Left hindlimb (tissue), 1 donor: ENCODE data around the gene SNX13.
"Not testable (repeated sequence)": the region's sequence is repeated elsewhere in the genome, so short reads cannot be mapped to it uniquely, and the experiment has no call there.

ENCODE experiments used
- DNase-seq: peaks from one replicate; pipeline ENCODE4 v3.0.0-alpha.2; 2018

SNX13 gene

DNA sequence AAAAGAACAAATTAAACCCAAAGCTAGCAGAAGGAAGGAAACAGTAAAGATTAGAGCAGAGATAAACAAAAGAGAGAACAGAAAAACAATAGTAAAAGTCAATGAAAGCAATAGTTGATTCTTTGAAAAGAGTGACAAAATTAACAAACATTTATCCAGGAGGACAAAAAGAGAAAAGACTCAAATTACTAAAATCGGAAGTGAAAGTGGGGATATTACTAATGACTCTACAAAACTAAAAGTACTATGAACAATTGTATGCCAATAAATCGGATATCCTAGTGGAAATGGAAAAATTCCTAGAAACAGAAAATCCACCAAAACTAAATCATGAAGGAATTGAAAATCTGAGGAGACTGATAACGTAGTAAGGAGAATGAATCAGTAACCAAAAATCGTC lies 96.3 kb downstream of the SNX13 start:
- no peak for DNase-seq

DNA sequence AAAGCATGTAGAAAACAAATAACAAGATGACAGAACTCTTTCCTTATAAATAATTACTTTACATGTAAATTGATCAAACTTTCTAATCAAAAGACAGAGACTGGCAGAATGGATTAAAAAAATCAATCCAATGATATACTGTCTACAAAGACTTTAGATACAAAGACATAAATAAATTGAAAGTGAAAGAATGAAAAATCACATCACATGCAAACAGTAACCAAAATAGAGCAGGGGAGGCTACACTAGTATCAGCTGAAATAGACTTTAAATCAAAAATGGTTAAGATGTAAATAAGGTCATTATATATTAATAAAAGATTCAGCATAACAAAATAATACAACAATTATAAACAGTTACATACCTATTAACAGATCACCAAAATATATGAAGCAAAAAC lies 97.3 kb downstream of the SNX13 start:
- DNase-seq: no peak

DNA sequence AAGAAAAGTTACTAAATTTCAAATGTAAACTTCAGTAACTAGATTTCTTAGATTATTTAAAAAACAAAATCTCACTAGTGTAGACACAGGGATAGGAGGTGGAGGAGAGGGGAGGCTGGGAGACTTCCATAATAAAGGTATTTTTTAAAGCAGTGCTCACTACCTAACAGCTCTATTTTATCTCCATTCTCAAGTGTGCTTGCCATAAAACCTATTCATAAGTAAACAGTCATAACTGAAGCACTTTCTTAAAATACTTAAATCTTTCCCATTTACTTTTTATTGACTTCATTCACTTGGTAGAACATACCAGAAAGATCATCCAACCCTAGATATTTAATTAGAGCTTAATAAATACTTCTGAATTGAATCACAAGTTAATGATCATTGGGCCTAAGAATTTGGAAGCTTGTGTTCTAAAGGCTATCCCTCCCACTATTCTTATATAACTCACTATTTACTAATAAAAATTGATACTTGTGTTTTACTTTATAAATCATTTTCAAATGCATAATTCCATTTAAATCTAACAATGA lies 107.4 kb downstream of the SNX13 start:
- no peak for DNase-seq

DNA sequence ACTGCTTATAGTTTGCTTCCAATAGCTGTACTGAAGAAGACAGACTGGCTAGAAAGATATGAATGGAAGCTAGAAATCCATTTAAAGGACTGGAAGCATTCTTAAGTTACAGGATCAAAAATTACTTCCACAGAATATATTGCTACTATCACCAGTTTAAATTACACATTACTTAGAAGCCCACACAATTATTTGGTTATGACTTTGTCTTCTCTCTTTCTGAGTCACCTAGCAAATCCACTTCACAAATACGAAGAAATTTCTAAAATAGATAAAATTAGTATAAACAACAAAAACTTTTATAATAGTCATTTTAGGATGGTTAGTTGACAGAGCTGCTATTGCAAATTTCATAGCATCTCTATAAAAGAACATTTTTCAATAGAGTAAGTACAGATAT lies 108.1 kb downstream of the SNX13 start:
- no peak for DNase-seq

DNA sequence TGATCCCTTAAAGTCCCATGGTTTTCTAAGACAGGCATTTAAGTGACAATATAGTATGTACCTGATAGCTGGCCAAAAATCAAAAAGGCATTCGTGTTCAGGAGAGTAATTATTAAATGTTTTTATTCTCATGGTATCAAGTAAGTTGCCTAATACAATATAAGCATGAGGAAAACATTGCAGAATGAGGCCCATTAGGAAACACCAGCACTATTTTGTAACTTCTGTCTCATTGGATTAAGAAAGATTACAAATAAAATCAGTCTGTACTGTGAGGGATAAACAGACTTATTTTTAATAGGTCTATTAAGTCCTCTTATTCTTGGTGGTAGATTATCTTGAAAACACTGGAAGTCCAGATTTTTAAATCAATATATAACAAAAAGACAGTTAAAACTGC lies 110.1 kb downstream of the SNX13 start:
- DNase-seq: no peak

DNA sequence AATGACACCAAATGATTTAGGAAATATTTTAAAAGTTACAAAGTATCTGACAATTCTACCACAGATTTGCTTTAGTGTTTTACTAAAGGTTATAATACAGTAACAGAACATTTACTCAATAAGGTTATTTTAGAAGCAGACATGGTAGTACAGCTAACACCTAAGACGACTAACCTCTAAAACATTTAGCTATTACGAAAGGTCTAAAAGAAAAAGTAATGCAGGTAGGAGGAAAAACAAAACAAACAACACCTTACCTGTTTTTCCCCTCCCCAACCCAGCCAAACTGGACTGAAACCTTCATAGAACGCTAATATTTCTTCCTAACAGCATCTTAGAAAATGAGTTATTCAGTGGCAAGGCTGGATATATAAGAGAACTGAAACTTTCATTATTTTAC lies 111.3 kb downstream of the SNX13 start:
- DNase-seq: no peak

DNA sequence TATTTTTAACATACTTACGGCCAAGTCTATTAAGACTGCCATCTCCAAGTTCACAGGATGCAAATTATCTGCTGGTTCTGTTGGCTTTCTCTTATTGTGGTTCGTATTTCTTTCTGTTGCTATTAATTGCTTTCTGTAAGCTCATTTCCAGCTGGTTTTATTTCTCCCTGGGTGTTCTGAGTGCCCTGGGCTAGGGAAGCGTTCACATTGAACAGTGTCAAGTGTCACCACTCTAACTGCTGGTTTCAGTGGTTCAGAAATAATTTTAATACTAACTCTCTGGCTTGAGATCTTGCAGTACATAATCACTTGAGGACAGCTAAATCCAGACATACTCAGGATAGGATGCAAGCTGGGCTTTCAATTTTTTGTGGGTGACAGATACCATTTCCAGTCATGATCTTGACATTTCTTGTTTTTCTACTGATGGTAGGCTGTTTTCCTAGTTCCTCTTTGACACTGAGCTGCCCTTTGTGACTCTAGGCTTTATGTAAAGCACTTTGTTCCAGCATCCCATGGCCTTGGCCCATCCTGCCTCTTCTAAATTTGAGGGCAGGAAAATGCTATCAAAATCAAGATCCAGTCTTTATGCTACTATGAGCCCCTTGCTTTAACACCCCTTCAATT lies 117.6 kb downstream of the SNX13 start:
- no peak for DNase-seq

DNA sequence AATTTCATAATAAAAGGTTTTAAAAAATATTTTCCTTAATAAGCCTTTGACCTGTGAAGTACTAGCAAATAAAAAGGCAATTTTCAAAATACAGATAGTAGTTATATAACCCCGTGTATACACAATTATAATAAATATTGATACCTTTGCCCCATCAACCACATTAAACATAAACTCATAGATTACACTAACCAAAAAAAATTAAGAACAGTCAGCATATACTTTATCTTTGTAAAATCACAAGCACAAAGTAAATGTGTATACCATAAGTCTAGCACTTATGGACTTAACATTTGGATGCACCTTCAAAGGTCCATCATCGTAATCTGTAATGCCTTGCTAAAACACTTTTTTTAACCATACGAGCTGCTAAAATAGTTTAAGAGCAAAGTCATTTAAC lies 123.4 kb downstream of the SNX13 start:
- no peak for DNase-seq

DNA sequence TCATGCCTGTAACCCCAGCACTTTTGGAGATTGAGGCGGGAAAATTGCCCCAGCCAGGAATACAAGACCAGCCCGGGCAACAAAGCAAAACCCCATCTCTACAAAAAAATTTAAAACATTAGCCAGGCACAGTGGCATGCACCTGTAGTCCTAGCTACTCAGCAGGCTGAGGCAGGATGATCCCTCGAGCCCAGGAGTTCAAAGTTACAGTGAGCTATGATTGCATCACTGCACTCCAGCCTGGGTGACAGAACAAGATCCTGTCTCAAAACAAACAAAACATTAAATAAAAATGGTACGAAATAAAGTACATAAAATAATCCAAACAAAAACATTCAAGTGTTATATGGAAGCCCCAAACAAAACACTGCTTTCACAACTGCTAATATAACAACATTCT lies 125.0 kb downstream of the SNX13 start:
- no peak for DNase-seq

DNA sequence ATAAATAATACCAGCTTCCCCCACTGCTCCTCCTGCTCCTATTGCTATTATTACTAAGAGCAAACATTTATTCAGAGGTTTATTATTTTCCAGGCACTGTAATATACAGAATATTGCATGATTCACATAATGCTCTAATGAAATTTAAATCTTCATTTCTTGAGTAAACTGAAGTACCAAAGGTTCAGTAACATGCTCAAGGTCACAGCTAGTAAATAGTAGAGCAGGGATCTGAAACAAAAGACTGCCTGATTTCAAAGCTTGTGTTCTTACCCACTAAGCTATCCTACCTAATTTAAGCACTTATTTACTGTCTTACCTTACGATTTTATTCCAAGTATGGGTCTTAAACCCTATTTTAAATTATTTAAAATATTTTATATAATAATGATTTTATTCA lies 126.2 kb downstream of the SNX13 start:
- no peak for DNase-seq

DNA sequence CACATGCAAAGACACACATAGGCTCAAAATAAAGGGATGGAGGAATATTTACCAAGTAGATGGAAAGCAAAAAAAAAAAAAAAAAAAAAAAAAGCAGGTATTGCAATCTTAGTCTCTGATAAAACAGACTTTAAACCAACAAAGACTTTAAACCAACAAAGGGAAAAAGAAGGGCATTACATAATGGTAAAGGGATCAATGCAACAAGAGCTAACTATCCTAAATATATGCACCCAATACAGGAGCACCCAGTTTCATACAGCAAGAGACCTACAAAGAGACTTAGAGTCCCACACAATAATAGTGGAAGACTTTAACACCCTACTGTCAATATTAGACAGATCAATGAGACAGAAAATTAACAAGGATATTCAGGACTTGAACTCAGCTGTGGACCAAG lies 131.1 kb downstream of the SNX13 start:
- DNase-seq: not testable (repeated sequence)

DNA sequence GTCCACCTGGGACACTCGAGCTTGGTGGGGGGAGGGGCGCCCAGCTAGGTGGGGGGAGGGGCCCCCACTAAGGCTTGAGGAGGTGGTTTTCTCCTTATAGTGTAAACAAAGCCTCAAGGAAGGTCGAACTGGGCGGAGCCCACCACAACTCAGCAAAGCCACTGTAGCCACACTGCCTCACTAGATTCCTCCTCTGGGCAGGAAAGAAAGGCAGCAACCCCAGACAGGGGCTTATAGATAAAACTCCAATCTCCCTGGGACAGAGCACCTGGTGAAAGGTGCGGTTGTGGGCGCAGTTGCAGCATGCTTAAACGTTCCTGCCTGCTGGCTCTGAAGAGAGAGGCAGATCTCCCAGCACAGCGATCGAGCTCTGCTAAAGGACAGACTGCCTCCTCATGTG lies 133.1 kb downstream of the SNX13 start:
- DNase-seq: no peak

DNA sequence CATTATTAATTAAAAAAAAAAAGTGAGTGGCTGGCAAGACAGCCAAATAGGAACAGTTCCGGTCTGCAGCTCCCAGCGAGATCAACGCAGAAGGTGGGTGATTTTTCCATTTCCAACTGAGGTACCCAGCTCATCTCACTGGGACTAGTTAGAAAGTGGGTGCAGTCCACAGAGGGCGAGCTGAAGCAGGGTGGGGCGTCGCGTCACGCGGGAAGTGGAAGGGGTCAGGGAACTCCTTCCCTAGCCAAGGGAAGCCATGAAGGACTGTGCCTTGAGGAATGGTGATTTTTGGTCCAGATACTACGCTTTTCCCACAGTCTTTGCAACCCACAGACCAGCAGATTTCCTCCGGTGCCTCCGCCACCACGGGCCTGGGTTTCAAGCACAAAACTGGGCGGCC lies 133.7 kb downstream of the SNX13 start:
- DNase-seq: no peak

DNA sequence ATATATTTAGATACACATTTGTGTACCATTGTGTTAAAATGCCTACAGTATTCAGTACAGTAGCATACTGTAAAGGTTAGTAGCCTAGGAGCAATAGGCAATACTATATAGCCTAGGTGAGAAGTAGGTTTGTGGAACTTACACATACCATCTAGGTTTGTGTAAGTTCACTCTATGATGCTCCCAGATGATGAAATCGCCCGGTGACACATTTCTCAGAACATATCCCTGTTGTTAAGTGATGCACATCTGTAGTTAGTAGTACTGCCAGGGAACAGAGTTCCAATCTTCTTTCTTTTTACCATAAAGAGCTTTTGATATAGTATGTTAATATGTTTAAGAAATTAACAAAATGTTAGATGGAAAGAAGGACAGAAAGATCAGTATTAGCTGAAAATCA lies 138.2 kb downstream of the SNX13 start:
- DNase-seq: no peak

DNA sequence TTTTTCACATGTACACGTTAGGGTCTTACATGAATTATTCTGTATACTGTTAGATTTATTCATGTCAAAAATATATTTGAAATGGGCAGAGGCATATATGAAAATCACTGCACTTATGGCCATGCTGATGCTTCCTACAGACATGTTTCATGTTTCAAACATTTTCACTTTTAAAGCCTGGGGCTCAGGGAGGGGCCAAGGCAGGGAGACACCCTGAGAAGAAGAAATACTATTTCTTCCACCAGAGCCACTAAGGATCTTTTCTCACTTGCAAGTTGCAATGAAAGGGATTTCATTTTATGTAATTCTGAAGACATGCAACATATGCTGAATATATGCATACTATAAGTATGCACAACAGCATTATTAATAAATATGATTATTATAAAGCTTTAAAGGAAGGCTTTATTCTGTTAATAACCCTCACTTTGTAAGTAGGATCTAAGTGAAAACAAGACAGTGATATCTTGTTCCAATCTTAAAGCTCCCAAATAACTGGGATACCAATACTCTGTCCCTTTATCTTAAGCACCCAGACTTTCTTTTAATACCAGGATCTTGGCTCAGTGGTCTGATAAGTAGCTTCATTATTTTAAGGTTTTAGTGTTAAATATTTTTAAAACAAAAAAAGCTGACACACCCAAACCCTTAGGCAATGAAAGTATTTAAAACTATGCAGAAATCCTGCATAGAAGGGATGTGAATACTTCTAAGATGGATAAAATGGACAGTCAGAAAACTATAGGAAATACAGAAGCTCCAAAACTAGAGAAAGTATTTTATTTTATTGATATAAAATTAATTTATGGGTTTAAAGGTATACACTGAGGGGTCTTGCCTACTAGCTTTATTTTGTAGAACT lies 148.0 kb downstream of the SNX13 start:
- no peak for DNase-seq

DNA sequence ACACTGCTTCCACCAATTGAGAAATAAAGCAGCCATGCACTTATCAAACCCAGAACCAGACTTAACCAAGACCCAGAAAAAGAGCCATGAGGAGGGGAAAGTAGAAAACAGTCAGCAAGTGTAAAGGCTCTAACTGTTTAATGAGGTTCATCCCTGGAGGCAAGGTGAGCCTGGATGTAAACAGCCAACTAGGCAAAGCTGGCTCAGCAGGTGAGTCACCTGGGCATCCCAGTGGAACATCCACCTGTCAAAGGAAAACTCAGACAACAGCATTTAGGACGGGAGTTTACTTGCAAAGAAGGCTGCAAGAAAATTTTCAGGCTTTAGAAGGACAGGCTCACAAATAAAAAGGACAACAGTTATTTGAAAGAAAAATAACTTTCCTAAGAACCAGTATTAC lies 153.0 kb downstream of the SNX13 start:
- DNase-seq: no peak

DNA sequence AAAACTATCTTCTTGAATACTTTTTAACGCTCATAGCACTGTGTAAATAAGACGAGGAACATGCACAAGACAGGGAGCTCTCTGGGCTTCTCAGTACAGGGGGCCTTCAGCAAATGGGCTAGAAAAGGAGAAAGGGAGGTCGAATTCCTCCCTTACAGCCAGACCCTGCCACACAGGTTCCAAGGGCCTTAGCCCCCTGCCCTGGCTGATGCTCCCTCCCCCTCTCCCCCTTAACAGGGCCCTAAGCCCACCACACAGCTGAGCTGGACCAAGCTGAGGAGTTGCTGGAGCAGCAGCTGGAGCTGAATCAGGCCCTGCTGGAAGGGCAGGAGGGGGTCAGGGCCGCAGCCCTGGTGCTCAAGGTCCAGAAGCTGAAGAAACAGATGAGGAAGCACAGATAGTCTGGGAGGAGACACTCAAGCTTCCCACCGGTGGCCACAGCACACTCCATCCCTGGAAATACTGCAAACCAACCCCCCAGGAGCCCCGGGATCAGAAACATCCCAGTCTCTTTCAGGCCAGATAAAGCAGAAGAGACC lies 153.9 kb downstream of the SNX13 start:
- DNase-seq: no peak

DNA sequence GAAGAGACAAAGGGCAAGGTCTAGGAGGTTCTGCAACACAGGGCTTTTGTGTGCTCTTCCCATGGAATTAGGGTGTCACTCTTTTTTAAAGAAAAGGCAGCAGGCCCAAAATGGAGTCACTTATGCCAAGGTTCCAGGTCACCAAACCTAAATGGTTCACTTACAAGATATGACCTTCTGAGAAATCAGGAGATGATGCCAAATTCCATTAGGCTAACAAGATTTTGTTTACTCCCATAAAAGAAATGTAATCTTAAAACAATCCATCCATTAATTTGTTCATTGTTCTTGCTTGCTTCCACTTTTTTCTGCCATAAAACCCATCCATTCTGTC lies 158.1 kb downstream of the SNX13 start:
- DNase-seq: no peak

DNA sequence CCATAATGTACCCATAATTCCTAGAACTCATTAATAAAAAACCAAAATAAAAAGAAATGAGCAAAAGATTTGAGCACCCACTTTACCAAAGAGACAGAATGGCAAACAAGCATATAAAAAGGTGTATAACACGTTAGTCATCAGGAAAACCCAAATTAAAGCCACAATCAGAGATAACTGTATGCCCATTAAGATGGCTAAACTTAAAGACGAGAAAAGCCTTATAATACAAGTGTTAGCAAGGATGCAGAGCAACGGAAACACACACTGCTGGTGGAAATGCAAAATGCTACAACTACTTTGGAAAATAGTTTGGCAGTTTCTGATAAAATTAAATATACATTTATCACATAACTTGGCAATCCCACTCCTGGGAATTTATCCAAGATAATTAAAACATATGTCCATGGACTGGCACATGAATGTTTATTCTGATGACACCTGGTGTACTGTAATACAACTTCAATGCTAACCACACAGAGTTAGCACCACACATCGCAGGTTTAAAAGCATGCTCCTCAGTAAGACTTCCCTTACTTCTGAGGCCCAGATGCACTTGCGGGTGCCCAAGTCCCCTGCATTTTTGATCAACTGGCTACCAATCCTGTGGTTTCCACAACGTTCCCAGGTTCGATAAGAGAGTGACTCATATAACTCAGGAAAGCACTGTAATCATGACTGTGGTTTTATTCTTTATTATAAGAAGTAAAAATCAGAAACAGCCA lies 158.6 kb downstream of the SNX13 start:
- DNase-seq: no peak

DNA sequence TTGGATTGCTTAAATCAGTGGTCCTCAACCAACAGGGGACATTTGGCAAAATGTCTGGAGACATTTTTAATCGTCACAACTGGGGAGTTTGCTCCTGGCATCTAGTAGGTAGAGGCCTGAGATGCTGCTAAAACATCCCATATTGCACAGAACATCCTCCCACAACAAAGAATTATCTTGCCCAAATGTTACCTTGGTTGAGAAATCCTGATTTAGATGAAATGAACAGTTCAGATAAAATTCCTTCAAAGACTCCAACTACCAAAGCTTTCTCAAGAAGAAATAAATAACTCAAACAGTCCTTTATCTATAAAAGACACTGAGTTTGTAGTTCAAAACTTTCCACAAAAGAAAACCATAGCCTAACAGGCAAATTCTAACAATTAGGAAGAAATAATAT lies 160.9 kb downstream of the SNX13 start:
- no peak for DNase-seq

DNA sequence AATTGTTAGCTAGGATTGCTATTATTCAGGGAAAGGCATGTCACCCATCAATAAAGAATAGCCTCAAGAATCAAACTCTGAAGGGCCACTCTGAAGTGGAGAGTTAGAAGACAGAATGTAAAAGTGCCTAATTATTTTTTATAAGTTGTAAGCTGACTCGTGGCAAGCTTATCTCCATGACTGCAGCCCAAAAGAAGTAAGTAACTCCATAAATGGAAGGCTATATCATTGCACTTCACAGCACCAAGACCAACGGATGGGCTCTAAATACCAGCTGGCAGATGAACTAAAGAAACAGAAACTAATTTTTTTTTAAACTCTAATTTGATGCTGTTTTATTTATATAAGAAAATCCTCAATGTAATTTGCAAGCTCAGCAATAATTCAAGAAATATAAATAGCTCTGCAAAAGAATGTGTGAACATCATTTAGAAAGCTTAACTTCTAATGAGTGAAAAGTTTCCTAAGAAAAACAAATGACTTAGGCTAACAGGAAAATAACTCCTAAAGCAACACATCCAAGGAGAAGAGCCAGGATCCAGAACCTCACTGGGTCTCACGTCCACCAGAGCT lies 165.5 kb downstream of the SNX13 start:
- no peak for DNase-seq

DNA sequence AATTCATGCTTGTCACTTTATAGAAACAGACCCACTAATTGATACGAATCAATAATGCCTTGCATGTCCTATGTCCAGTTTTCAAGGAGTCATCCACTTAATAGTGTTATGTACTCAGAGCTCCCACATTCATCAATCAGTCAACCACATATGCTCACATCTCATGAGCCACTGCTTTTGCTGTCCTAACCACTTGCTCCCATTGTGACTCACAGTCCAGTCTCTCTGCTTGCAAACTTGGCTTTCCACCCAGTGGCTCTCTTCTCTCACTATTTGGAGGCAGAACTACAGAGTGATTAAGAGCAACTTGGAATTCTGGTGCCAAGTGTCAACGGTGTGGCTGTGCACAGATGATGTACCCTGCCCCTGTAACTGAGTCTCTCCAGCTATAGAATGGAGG lies 166.0 kb downstream of the SNX13 start:
- DNase-seq: no peak

DNA sequence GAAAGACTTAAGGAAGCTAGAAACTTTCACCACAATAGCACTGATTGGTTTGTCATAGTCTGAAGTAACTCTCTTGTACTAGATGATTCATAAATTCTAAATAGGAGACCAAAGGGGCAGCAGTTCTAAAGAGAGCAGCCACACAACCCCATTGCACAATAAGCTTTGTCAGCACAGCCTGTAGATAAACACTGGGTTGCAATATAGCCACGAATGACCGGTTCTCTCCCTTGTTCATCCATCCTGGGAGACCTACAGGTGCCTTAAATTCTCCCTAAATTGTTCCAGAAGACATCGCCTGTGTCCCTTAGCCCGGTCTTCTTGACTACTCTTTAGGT lies 167.0 kb downstream of the SNX13 start:
- DNase-seq: no peak
